Spleen (tissue), 7 donors: ENCODE measurements around the gene NUP88.

Experiments used
- CTCF ChIP-seq, 11 experiments: fragments of 200-600 bp in 7 of 11; fragments of 450-650 bp in 4 of 11; sonication (generic) in 4 of 11; IDR thresholded peaks in 8 of 11; conservative IDR thresholded peaks in 3 of 11; 1 replicate in 7 of 11; 2 replicates in 4 of 11; pipeline versions ENCODE4 v1.4.0 to v1.8.0; 2016 to 2021; ENCODE audit warnings: antibody characterized with exemption in 11 of 11, inconsistent platforms in 4 of 11, mild to moderate bottlenecking in 1 of 11
- POLR2AphosphoS5 ChIP-seq, 3 donors: sonication (generic); formaldehyde crosslinking; IDR thresholded peaks; one replicate each; pipeline ENCODE4 v1.5.1; 2017; ENCODE audit warnings: antibody characterized with exemption in 3 of 3
- donor health status: DM: no; HTN: no; CAD: no; lungs with moderate emphysema.
- donor health status: DM: no; HTN: no; CAD: no.
- donor health status: DM: no; HTN: no; CAD: no.

- TF ChIP-seq POLR2AphosphoS5 (IDR thresholded peaks at IDR 0.05) (no peak), CTCF (IDR thresholded peaks at IDR 0.05 in 8 of 11, conservative IDR thresholded peaks at IDR 0.05 in 3 of 11) (no peak)
These were observed 2.6 kb downstream of the NUP88 start for GRCh38 chr17:5416901-5417300.
